NK-92 (cell line): ENCODE results near the gene ITPR3.

Experiments
- DNase-seq: peaks from one replicate; lab custom pipeline; 2025; ENCODE audit not compliant: unreplicated experiment; lab: John Stamatoyannopoulos, UW

ITPR3 gene

DNA sequence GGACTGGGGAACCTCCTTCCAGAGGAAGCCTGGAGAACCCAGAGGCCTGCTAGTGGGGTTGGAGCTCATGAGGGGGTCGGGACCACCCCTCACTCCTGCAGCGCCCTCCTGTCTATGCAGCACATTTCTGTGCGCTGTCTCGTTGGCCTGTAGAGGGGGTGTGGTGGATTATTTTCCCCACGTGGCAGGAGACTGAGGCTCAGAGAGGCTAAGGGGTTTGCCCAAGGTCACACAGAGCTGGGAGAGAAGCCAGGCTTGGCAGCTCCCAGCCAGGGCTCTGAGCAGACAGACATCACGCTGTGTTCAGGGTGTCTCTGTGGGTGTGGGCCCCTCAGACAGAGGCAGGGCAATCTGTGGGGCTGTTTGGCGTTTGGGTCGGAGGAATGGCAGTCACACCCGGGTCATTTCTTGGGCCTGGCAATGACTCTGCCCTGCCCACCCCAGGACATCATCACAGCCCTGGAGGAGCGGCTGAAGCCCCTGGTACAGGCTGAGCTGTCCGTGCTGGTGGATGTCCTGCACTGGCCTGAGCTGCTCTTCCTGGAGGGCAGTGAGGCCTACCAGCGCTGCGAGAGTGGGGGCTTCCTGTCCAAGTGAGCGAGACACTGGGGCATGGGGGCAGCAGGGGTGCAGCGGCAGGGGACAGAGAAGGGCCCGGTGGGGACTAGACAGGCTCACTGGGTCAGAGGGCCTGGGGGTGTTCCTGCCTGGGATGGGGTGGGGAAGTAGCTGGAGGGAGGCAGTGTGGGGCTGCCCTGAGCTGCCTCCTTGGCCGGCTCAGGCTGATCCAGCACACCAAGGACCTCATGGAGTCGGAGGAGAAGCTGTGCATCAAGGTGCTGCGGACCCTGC is 62.7 kb downstream of the ITPR3 start:
- DNase-seq = no peak

- DNase-seq = no peak
These were observed 63.3 kb downstream of the ITPR3 start for GRCh38 chr6:33684428-33684896.

GRCh38 chr6:33684983-33685382 is 63.9 kb downstream of the ITPR3 start:
- no peak for DNase-seq

DNA sequence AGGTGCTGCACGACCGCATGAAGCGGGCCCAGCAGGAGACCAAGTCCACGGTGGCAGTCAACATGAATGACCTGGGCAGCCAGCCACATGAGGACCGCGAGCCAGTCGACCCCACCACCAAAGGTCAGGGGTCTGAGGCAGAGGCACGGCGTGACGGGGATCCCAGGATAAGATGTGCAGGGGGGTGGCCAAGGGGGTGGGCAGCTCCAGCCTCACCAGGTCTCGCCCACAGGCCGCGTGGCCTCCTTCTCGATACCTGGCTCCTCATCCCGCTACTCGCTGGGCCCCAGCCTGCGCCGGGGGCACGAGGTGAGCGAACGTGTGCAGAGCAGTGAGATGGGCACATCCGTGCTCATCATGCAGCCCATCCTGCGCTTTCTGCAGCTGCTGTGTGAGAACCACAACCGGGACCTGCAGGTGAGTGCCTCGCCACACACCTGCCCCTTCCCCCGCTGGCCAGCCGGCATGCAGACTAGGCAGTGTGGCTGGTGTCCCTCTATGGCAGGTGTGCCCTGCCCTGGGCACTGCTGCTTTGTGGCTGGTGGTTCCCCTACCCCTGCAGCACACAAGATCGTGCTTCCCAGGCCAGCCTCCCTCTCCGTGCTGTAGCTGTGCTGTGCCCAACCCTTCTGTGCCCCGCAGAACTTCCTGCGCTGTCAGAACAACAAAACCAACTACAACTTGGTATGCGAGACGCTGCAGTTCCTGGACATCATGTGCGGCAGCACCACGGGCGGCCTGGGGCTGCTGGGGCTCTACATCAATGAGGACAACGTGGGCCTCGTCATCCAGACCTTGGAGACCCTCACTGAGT is 64.5 kb downstream of the ITPR3 start:
- DNase-seq = no peak

GRCh38 chr6:33686225-33686924 is 65.3 kb downstream of the ITPR3 start:
- no peak for DNase-seq

- DNase-seq = no peak
These were observed 66.2 kb downstream of the ITPR3 start for GRCh38 chr6:33686981-33687975.

DNA sequence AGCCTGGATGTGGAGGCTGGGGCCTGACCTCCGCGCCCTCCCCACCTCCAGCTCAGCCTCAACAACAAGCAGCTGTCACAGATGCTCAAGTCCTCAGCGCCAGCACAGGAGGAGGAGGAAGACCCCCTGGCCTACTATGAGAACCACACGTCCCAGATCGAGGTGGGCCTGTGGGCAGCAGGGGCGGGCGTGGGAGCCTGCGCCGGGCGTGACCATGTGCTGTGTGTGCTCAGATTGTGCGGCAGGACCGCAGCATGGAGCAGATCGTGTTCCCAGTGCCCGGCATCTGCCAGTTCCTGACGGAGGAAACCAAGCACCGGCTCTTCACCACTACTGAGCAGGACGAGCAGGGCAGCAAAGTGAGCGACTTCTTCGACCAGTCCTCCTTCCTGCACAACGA is 66.9 kb downstream of the ITPR3 start:
- no peak for DNase-seq

- DNase-seq = no peak
These were observed 67.5 kb downstream of the ITPR3 start for GRCh38 chr6:33688451-33689147.

DNA sequence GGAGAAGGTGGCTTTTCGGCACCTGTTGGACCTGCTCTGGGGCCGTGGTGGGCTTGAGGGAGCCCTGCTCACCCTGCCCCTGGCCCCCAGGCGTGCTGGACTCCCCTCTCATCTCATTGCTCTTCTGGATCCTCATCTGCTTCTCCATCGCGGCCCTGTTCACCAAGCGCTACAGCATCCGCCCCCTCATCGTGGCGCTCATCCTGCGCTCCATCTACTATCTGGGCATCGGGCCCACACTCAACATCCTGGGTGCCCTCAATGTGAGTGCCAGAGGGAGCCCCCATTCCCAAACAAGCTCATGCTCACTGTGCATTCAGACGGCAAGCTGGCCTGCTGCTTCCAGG is 68.0 kb downstream of the ITPR3 start:
- no peak for DNase-seq

- DNase-seq = no peak
These were observed 68.8 kb downstream of the ITPR3 start for GRCh38 chr6:33689879-33690278.

DNA sequence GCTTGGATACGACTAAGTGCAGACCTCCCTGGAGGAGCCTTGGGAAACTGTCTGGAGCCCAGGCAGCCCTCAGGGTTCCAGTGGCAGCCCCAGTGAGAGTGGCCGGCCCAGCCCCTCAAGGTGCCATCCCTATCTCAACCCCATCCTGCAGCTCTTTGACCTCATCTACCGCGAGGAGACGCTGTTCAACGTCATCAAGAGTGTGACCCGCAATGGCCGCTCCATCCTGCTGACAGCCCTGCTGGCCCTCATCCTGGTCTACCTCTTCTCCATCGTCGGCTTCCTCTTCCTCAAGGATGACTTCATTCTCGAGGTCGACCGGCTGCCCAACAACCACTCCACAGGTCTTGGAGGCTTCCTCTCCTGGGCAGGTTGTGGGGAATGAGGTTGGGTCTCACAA is 69.6 kb downstream of the ITPR3 start:
- no peak for DNase-seq

- DNase-seq = no peak
These were observed 70.4 kb downstream of the ITPR3 start for GRCh38 chr6:33691456-33692077.

- no peak for DNase-seq
These were observed 71.1 kb downstream of the ITPR3 start for GRCh38 chr6:33692078-33692759.

DNA sequence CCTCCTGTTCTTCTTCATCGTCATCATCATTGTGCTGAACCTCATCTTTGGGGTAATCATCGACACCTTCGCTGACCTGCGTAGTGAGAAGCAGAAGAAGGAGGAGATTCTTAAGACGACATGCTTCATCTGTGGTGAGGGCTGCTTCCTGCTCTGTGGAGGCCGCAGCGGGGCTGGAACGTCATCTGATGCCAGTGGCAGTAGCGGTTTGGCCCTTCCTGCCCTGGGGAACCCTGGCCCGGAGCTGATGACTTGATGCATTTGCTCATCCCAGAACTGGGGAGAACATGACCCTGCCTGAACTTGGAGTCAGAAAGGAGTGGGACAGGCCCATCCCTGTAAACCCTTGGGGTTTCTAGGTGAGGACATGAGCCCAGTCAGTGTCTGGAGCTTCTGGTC is 71.6 kb downstream of the ITPR3 start:
- no peak for DNase-seq

GRCh38 chr6:33693186-33694105 is 72.3 kb downstream of the ITPR3 start:
- DNase-seq = no peak

DNA sequence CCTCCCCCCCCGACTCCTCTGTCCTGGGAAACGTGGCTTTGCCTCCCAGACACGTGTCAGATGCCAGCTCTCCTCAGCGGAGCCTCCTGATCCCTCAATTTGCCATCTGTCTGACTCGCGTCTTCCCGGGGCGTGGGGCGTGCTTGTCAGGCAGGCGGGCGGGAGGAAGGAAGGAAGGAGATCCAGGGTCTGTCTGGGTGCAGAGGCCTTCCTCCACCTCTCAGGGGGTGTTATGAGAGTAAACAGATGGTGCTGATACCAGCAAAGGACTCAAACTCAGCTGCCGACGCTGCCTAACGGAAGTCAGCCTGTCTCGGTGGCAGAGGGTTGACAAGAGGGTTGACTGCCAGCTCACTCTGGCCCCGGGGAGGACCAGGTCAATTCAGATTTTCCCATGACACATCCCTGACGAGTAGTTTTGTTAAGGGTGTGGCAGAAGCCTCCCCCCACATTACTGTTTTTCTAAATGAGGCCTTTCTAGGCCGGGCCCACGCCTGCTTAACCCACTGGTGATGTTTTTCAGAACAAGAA is 73.3 kb downstream of the ITPR3 start:
- no peak for DNase-seq

DNA sequence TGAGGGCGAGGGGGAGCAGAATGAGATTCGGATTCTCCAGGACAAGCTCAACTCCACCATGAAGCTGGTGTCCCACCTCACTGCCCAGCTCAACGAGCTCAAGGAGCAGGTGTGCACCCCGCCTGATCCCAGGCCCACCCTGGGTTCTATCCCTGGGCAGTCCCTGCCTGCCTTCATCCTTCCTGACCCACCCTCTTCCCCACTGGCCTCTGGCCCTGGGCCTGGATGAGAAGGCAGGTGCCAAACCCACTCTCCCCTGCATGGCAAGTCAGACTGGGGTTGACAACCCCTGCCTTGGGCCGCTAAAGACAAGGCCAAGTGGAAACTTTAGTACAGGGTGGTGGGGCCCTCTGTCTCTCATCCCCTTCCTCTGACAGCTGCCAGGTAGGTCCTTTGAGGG is 73.9 kb downstream of the ITPR3 start:
- no peak for DNase-seq
